SK-N-MC (cell line): Measurements from ENCODE around the gene G6PC1.

Experiments used
- DNase-seq: peaks from one replicate; pipeline ENCODE4 v3.0.0-alpha.2; 2011; ENCODE audit warnings: low read depth, low spot score
- H3K27ac ChIP-seq: fragments of 200-600 bp; sonication (generic); 2 replicates; pipeline ENCODE4 v1.5.1; 2016; ENCODE audit warnings: mixed run types
- H3K36me3 ChIP-seq: fragments of 200-600 bp; sonication (generic); 2 replicates; pipeline ENCODE4 v1.6.1; 2017; ENCODE audit warnings: antibody characterized with exemption, low read length, mixed read lengths; ENCODE audit not compliant: insufficient read depth
- H3K4me3 ChIP-seq: fragments of 200-600 bp; sonication (generic); 2 replicates; pipeline ENCODE4 v1.5.1; 2016
- H3K9ac ChIP-seq: fragments of 200-600 bp; sonication (generic); 2 replicates; pipeline ENCODE4 v1.8.0; 2017; ENCODE audit warnings: mixed run types, mixed read lengths; ENCODE audit not compliant: insufficient read length
- H3K9me3 ChIP-seq: fragments of 200-600 bp; sonication (generic); 2 replicates; pipeline ENCODE4 v1.6.1; 2017; ENCODE audit warnings: low read depth, mild to moderate bottlenecking, antibody characterized with exemption, low read length, moderate library complexity, mixed read lengths
- EZH2 ChIP-seq: fragments of 200-600 bp; sonication (generic); IDR thresholded peaks from one replicate; pipeline ENCODE4 v1.6.1; 2017; ENCODE audit warnings: antibody characterized with exemption
- FOXP2 ChIP-seq: optimal IDR thresholded peaks from 2 replicates; pipeline ENCODE3; 2011; ENCODE audit warnings: mild to moderate bottlenecking, moderate library complexity; ENCODE audit not compliant: insufficient read depth; ENCODE audit errors: extremely low read length, control extremely low read depth
- POLR2AphosphoS5 ChIP-seq: IDR thresholded peaks from 2 replicates; pipeline ENCODE4 v1.6.1; 2012; ENCODE audit warnings: mild to moderate bottlenecking, low read depth, low read length, borderline replicate concordance

Gene G6PC1

DNA sequence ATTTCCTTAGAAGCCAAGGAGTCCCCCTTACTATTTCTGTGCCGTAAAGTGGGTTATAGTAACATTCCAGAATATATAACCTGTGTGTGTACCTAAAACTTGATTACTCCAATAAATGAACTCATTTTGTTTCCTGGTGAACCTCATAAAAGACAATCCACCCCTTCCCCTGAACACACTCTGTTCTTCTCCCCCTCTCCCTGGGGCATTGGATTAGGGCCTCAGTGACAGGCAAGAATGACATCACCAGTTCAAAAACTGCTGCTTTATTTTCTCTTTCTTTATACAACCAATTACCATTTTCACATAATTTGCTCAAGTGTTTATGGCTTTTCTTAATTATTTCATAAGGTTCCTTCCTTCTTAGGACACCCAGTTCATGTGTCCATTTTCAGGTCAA, 46.2 kb downstream of the G6PC1 start:
- Histone ChIP-seq H3K36me3 (peaks cover 28% of the 10 kb centered on the region), H3K9me3 (no peaks in the 10 kb centered on the region), H3K27ac (no peak overlapping the region), H3K9ac (no peak overlapping the region), H3K4me3 (no peak overlapping the region)
- no peak for DNase-seq
- TF ChIP-seq FOXP2: no peak
- no peak for TF ChIP-seq POLR2AphosphoS5

DNA sequence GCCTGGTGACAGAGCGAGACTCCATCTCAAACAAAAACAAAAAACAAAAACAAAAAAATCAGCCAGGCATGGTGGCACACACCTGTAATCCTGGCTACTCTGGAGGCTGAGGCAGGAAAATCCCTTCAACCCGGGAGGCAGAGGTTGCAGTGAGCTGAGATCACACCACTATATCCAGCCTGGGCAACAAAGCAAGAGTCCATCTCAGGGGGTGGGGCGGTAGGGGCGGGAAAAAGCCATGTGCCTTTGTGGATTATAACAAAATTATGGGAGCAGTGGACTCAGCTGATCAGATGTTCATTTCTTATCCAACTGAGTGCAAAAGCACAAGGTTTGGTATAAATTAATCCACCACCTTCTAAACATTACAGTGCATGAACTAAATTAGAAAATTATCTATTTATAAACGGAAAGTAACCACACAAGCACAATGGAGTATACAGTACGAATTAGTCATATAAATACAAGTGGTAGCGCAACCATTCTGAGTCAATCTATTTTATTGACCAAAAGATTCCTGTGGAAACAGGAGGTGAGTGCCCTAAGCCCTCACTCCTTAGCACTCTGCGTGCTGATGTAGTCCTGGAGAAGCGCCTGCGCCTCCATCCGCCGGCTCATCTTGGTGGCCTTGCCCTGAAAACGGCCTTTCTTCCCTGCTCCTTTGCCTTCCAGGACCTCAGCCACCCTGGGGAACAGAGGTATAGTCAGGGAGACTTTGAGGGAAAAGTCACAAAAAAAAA, 49.6 kb downstream of the G6PC1 start:
- Histone ChIP-seq H3K4me3 (no peak overlapping the region), H3K9me3 (no peaks in the 10 kb centered on the region), H3K36me3 (peaks cover 56% of the 10 kb centered on the region), H3K27ac (no peak overlapping the region), H3K9ac (no peak overlapping the region)
- TF ChIP-seq EZH2 (no peak), FOXP2 (no peak), POLR2AphosphoS5 (no peak)
- DNase-seq: no peak
